Astrocyte (in vitro differentiated cells and primary cell): ENCODE measurements around the gene TANGO6. TPM values are rescaled to one million over a fixed set of nuclear protein-coding genes. Genes with fewer than 3 reads are reported as not detected.
A peak's percentile ranks its signal among the peaks of the same experiment; 100 is the strongest.
"Not testable (repeated sequence)": the region's sequence is repeated elsewhere in the genome, so short reads cannot be mapped to it uniquely, and the experiment has no call there.

Source experiments
- DNase-seq: peaks from one replicate; pipeline ENCODE4 v3.0.0-alpha.2; 2010; ENCODE audit warnings: low read depth
- FAIRE-seq: peaks from 2 replicates; lab custom pipeline; 2011; peaks lifted over from hg19 to GRCh38; lab: Jason Lieb, UNC
- H2AFZ ChIP-seq: 2 replicates; pipeline ENCODE4 v1.6.0; 2012; ENCODE audit warnings: low read depth, low read length, inconsistent platforms
- H3K27ac ChIP-seq: 2 replicates; pipeline ENCODE4 v1.5.1; 2011; ENCODE audit warnings: low read depth, low read length, inconsistent platforms
- H3K27me3 ChIP-seq: 2 replicates; pipeline ENCODE4 v1.6.0; 2011; ENCODE audit warnings: low read length, inconsistent platforms; ENCODE audit not compliant: insufficient read depth
- H3K36me3 ChIP-seq: 2 replicates; pipeline ENCODE4 v1.5.1; 2011; ENCODE audit warnings: low read length, inconsistent platforms; ENCODE audit not compliant: insufficient read depth
- H3K4me1 ChIP-seq: 2 replicates; pipeline ENCODE4 v1.5.1; 2011; ENCODE audit warnings: low read length, inconsistent platforms; ENCODE audit not compliant: insufficient read depth
- H3K4me2 ChIP-seq: 2 replicates; pipeline ENCODE4 v1.6.0; 2012; ENCODE audit warnings: low read length, inconsistent platforms
- H3K4me3 ChIP-seq: 2 replicates; pipeline ENCODE4 v1.5.1; 2011; ENCODE audit warnings: low read depth, mild to moderate bottlenecking, low read length, inconsistent platforms; ENCODE audit not compliant: insufficient read depth
- H3K79me2 ChIP-seq: 2 replicates; pipeline ENCODE4 v1.6.0; 2012; ENCODE audit warnings: mild to moderate bottlenecking, low read length, inconsistent platforms; ENCODE audit not compliant: insufficient read depth
- H3K9ac ChIP-seq: 2 replicates; pipeline ENCODE4 v1.6.0; 2012; ENCODE audit warnings: mild to moderate bottlenecking, low read length, inconsistent platforms
- H3K9me3 ChIP-seq: 2 replicates; pipeline ENCODE4 v1.5.1; 2012; ENCODE audit warnings: low read depth, mild to moderate bottlenecking, low read length, inconsistent platforms; ENCODE audit not compliant: insufficient read depth
- H4K20me1 ChIP-seq: 2 replicates; pipeline ENCODE4 v1.6.0; 2012; ENCODE audit warnings: low read length, inconsistent platforms; ENCODE audit not compliant: insufficient read depth
- H3K27ac Mint-ChIP-seq: one replicate; pipeline ENCODE4 v1.8.0; 2021; ENCODE audit warnings: mild to moderate bottlenecking, mixed read lengths; ENCODE audit not compliant: unreplicated experiment
- H3K27me3 Mint-ChIP-seq: one replicate; pipeline ENCODE4 v1.8.0; 2021; ENCODE audit warnings: low read depth, mixed read lengths; ENCODE audit not compliant: unreplicated experiment
- H3K36me3 Mint-ChIP-seq: one replicate; pipeline ENCODE4 v1.8.0; 2021; ENCODE audit warnings: low read depth, mixed read lengths; ENCODE audit not compliant: unreplicated experiment
- H3K4me1 Mint-ChIP-seq: one replicate; pipeline ENCODE4 v1.8.0; 2021; ENCODE audit warnings: low read depth, mixed read lengths; ENCODE audit not compliant: unreplicated experiment
- H3K4me3 Mint-ChIP-seq: one replicate; pipeline ENCODE4 v1.8.0; 2021; ENCODE audit warnings: mild to moderate bottlenecking, moderate library complexity, mixed read lengths; ENCODE audit not compliant: unreplicated experiment
- H3K9me3 Mint-ChIP-seq: one replicate; pipeline ENCODE4 v1.8.0; 2021; ENCODE audit warnings: mild to moderate bottlenecking, mixed read lengths; ENCODE audit not compliant: unreplicated experiment
- CTCF ChIP-seq: IDR thresholded peaks from 2 replicates; pipeline ENCODE4 v1.5.1; 2011; ENCODE audit warnings: low read depth, mild to moderate bottlenecking, inconsistent platforms, low read length, moderate library complexity; ENCODE audit not compliant: insufficient read depth
- EZH2 ChIP-seq: IDR thresholded peaks from 2 replicates; pipeline ENCODE4 v1.6.1; 2012; ENCODE audit warnings: mild to moderate bottlenecking, low read length, inconsistent platforms; ENCODE audit not compliant: insufficient read depth
- total RNA-seq: library from RNA; stranded (reverse); gene quantifications from 2 replicates; pipeline ENCODE4 v1.2.1, GENCODE V29; 2021

TANGO6 gene
- total RNA-seq, 1 donor from 2014 or later: 15.8 TPM

GRCh38 chr16:68835970-68836369 is 7.4 kb upstream of the TANGO6 start:
- Histone ChIP-seq H2AFZ (no peak overlapping the region), H3K4me1 (no peaks in the 10 kb centered on the region), H3K4me2 (no peak overlapping the region), H3K27me3 (no peaks in the 10 kb centered on the region), H3K9me3 (no peaks in the 10 kb centered on the region), H3K9ac (no peak overlapping the region), H3K27ac (no peak overlapping the region), H4K20me1 (no peaks in the 10 kb centered on the region), H3K79me2 (no peaks in the 10 kb centered on the region), H3K36me3 (no peaks in the 10 kb centered on the region), H3K4me3 (no peak overlapping the region)
- Mint-ChIP-seq H3K4me3 (no peak overlapping the region), H3K9me3 (peaks cover 3% of the 10 kb centered on the region), H3K36me3 (no peaks in the 10 kb centered on the region), H3K27ac (no peak overlapping the region), H3K4me1 (no peaks in the 10 kb centered on the region), H3K27me3 (no peaks in the 10 kb centered on the region)
- FAIRE-seq (no peak), DNase-seq (no peak)
- TF ChIP-seq EZH2: no peak
- TF ChIP-seq CTCF: no peak

- Histone ChIP-seq H3K36me3 (no peaks in the 10 kb centered on the region), H3K4me1 (peaks cover 3% of the 10 kb centered on the region), H3K9ac (no peak overlapping the region), H2AFZ (no peak overlapping the region), H3K79me2 (peaks cover 9% of the 10 kb centered on the region), H3K4me3 (no peak overlapping the region), H3K27me3 (no peaks in the 10 kb centered on the region), H3K27ac (no peak overlapping the region), H3K9me3 (no peaks in the 10 kb centered on the region), H3K4me2 (no peak overlapping the region), H4K20me1 (no peaks in the 10 kb centered on the region)
- no peak for TF ChIP-seq CTCF
- TF ChIP-seq EZH2: no peak
- H3K27me3 Mint-ChIP-seq: no peaks in the 10 kb centered on the region
- no peaks in the 10 kb centered on the region for H3K4me1 Mint-ChIP-seq
- no peak for FAIRE-seq
- no peak overlapping the region for H3K27ac Mint-ChIP-seq
- H3K36me3 Mint-ChIP-seq: no peaks in the 10 kb centered on the region
- H3K9me3 Mint-ChIP-seq: no peaks in the 10 kb centered on the region
- H3K4me3 Mint-ChIP-seq: no peak overlapping the region
- no peak for DNase-seq
Observed at GRCh38 chr16:68839831-68840230, 3.5 kb upstream of the TANGO6 start.

GRCh38 chr16:68842964-68843481 is 308 bp upstream of the TANGO6 start:
- not testable (repeated sequence) for H3K4me1 ChIP-seq, H4K20me1 ChIP-seq, H3K79me2 ChIP-seq, H3K9me3 Mint-ChIP-seq, H3K27me3 ChIP-seq, H3K36me3 ChIP-seq, H3K9me3 ChIP-seq, H3K36me3 Mint-ChIP-seq, H3K27me3 Mint-ChIP-seq, FAIRE-seq, DNase-seq, H3K4me1 Mint-ChIP-seq
- Histone ChIP-seq H2AFZ (peak overlapping the region; percentile 93), H3K4me3 (peak overlapping the region; percentile 72), H3K9ac (peak overlapping the region; percentile 89), H3K4me2 (peak overlapping the region; percentile 85), H3K27ac (peak overlapping the region; percentile 79)
- H3K4me3 Mint-ChIP-seq: peak overlapping the region; percentile 94
- peak overlapping the region; percentile 2 for H3K27ac Mint-ChIP-seq
